ENCODE results near the gene NLGN2.
A peak's percentile ranks its signal among the peaks of the same experiment; 100 is the strongest.

Gene NLGN2

DNA sequence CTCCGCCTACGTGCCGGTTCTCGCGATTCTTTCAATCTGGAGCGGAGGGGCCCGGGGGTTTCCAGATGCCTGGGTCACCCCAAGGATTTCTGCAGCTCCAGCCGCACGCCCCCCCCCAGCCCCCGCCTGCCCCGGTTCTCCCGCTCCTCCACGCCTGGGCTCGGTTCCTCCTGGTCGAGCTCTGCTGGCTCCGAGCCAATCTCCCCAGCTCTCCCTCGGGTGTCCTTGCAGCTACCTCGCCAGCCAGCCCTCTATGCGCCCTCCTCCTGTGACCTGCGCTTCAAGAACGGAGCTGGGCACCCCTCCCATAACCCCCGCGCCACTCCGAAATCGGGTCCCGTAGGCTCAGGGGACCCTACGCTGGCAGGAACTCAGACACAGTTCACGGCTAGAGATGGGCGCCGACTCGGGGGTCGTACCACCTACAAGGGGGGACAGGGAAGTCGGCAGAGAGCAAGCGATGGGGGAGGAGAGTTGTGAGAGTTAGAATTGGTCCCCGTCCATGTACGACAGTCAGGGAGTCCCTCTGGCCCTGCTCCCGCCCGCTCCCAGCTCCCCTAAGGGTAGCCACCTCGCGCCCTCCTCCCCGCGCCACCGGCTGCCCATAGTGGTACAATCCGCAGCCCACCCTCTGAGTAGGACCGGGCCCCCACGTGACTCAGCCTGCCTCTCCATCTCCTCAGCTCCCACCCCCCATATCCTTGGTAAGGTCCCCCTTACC lies 32.6 kb downstream of the NLGN2 start:
- TF ChIP-seq, protein P1, sequence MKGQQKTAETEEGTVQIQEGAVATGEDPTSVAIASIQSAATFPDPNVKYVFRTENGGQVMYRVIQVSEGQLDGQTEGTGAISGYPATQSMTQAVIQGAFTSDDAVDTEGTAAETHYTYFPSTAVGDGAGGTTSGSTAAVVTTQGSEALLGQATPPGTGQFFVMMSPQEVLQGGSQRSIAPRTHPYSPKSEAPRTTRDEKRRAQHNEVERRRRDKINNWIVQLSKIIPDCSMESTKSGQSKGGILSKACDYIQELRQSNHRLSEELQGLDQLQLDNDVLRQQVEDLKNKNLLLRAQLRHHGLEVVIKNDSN (IDR thresholded peaks at IDR 0.05) = peak; percentile 17; the same call in 1 of the 2 replicates
- peak; percentile 82 for TF ChIP-seq NFIC (IDR thresholded peaks at IDR 0.05)
- no peak for TF ChIP-seq EGR1 (IDR thresholded peaks at IDR 0.05)

DNA sequence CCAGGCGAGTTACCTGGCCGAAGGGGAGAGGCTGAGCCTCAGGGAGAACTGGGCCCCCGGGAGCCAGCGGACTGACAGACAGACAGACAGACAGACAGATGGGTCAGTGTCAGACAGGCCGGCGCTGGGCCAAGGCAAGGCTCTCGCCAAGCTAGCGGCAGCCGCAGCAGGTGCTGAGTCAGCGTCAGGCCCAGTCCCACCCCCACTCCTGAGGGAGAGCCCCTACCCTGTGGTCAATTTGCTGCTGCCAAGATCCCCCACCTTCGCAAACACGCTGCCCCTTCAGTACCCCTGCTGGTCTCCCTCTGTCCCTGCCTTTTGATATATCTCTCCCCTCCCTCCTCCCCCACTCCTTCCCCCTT lies 33.2 kb downstream of the NLGN2 start:
- TF ChIP-seq FOXM1 (IDR thresholded peaks at IDR 0.05; ENCODE audit: borderline replicate concordance, low read depth) (no peak), ZBTB7A (IDR thresholded peaks at IDR 0.05; ENCODE audit: low read depth) (no peak), TAF1 (IDR thresholded peaks at IDR 0.05; ENCODE audit: low read depth) (no peak), EGR1 (IDR thresholded peaks at IDR 0.05) (no peak)
- TF ChIP-seq, protein P1 (IDR thresholded peaks at IDR 0.05) = no peak

DNA sequence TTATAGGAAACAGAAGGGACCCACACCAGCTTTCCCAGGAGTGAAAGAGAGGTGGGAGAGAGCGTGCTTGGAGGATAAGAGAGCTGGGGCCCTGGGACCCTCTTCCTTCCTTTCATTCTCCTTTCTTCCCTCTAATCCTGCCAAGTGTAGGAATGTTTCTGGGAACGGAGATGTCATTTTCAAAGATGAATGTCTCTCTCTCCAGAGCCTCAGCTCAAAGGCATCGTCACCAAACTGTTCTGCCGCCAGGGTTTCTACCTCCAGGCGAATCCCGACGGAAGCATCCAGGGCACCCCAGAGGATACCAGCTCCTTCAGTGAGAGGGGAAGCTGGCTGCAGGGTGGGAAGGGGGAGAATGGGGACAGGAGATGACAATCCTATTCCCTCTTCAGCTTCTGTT lies 33.6 kb downstream of the NLGN2 start:
- TF ChIP-seq CEBPB (IDR thresholded peaks at IDR 0.05) (no peak), CREB1 (IDR thresholded peaks at IDR 0.05; ENCODE audit: low read depth) (no peak), RAD21 (IDR thresholded peaks at IDR 0.05; ENCODE audit: low read depth) (no peak), FOXM1 (IDR thresholded peaks at IDR 0.05; ENCODE audit: borderline replicate concordance, low read depth) (no peak), TCF12 (IDR thresholded peaks at IDR 0.05; ENCODE audit: low read depth) (no peak), ZBTB7A (IDR thresholded peaks at IDR 0.05; ENCODE audit: low read depth) (no peak), EP300 (IDR thresholded peaks at IDR 0.05; ENCODE audit: borderline replicate concordance) (no peak), YY1 (IDR thresholded peaks at IDR 0.05; ENCODE audit: low read depth) (no peak), TEAD4 (IDR thresholded peaks at IDR 0.05) (no peak), EGR1 (IDR thresholded peaks at IDR 0.05) (no peak), TAF1 (IDR thresholded peaks at IDR 0.05; ENCODE audit: low read depth) (no peak), NFIC (IDR thresholded peaks at IDR 0.05) (no peak)
- TF ChIP-seq, protein P2, sequence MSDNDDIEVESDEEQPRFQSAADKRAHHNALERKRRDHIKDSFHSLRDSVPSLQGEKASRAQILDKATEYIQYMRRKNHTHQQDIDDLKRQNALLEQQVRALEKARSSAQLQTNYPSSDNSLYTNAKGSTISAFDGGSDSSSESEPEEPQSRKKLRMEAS (IDR thresholded peaks at IDR 0.05) = no peak
- TF ChIP-seq, protein P1 (IDR thresholded peaks at IDR 0.05) = no peak
- TF ChIP-seq, protein P3, sequence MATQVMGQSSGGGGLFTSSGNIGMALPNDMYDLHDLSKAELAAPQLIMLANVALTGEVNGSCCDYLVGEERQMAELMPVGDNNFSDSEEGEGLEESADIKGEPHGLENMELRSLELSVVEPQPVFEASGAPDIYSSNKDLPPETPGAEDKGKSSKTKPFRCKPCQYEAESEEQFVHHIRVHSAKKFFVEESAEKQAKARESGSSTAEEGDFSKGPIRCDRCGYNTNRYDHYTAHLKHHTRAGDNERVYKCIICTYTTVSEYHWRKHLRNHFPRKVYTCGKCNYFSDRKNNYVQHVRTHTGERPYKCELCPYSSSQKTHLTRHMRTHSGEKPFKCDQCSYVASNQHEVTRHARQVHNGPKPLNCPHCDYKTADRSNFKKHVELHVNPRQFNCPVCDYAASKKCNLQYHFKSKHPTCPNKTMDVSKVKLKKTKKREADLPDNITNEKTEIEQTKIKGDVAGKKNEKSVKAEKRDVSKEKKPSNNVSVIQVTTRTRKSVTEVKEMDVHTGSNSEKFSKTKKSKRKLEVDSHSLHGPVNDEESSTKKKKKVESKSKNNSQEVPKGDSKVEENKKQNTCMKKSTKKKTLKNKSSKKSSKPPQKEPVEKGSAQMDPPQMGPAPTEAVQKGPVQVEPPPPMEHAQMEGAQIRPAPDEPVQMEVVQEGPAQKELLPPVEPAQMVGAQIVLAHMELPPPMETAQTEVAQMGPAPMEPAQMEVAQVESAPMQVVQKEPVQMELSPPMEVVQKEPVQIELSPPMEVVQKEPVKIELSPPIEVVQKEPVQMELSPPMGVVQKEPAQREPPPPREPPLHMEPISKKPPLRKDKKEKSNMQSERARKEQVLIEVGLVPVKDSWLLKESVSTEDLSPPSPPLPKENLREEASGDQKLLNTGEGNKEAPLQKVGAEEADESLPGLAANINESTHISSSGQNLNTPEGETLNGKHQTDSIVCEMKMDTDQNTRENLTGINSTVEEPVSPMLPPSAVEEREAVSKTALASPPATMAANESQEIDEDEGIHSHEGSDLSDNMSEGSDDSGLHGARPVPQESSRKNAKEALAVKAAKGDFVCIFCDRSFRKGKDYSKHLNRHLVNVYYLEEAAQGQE (IDR thresholded peaks at IDR 0.05; ENCODE audit: low read depth) = no peak

DNA sequence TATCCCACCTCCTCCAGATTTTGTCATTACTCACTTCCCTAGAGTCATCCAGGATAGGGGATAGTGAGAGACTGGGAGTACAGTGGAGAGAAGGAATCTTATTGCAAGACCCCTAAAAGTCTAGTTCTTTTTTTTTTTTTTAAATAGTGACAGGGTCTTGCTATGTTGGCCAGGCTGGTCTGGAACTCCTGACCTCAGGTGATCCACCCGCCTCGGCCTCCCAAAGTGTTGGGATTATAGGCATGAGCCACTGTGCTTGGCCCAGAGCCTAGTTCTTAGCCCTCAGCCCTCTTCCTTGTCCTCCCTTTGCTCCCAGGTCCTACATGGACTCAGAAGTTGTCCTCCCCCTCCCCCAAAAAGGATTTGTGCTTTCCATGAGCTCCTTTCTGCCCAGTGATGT lies 34.5 kb downstream of the NLGN2 start:
- TF ChIP-seq NFIC (IDR thresholded peaks at IDR 0.05) = no peak
- no peak for TF ChIP-seq EGR1 (IDR thresholded peaks at IDR 0.05)
- TF ChIP-seq, protein P2 (IDR thresholded peaks at IDR 0.05) = no peak
- TF ChIP-seq, protein P1 (IDR thresholded peaks at IDR 0.05) = no peak
- TF ChIP-seq ZBTB7A (IDR thresholded peaks at IDR 0.05; ENCODE audit: low read depth) = no peak
- no peak for TF ChIP-seq YY1 (IDR thresholded peaks at IDR 0.05; ENCODE audit: low read depth)
- no peak for TF ChIP-seq FOXM1 (IDR thresholded peaks at IDR 0.05; ENCODE audit: borderline replicate concordance, low read depth)
- no peak for TF ChIP-seq EP300 (IDR thresholded peaks at IDR 0.05; ENCODE audit: borderline replicate concordance)

DNA sequence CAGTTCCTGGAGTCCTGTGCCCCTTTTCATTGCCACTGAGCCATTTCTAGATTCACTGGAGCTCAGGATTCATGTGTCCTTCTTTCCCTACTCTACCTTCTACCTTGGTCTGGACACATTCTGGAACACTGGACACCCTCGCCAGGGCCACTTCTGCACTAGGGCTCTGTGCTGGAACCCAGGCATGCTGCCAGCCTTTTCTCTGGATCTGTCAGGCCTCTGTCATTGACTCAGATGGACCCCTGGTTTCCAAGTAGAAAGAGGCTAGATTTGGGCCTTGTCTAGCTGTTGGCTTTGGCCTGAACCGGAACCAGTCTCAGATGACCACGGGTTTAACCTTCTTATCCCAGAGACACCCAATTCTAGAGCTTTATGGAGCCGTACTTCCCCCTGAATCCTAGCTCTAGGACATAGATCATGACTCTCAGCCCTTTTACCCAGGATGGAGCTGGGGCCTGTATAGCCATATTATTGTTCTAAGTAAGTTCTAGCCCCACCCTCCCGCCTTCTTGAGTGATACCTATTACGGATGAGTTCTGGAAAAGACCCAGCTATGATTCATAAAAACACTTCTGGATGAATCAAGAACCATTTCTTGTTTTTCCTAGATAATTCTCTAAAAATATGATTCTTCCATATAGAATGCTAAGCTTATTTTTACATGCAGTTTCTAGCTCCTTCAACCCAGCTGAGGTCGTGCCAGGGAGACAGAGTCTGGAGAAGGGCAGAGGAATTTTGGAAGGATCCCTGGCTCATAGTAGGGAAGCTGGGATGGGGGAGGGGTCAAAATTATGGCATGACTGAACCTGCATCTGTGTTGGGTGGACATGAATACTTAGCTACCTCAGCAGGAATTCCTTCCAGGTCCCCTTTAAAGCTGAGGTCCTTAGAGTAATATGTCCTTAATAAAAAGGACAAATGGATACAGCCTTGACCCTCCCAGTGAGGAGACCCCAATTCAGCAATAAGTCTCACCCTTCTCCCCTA lies 36.1 kb downstream of the NLGN2 start:
- TF ChIP-seq EP300 (IDR thresholded peaks at IDR 0.05; ENCODE audit: borderline replicate concordance) = no peak
- TF ChIP-seq FOXM1 (IDR thresholded peaks at IDR 0.05; ENCODE audit: borderline replicate concordance, low read depth) = no peak
- TF ChIP-seq, protein P1 (IDR thresholded peaks at IDR 0.05) = no peak
- TF ChIP-seq ZBTB7A (IDR thresholded peaks at IDR 0.05; ENCODE audit: low read depth) = no peak
- no peak for TF ChIP-seq TAF1 (IDR thresholded peaks at IDR 0.05; ENCODE audit: low read depth)
- TF ChIP-seq EGR1 (IDR thresholded peaks at IDR 0.05) = no peak
- no peak for TF ChIP-seq RAD21 (IDR thresholded peaks at IDR 0.05; ENCODE audit: low read depth)
- no peak for TF ChIP-seq NFIC (IDR thresholded peaks at IDR 0.05)
- TF ChIP-seq CREB1 (IDR thresholded peaks at IDR 0.05; ENCODE audit: low read depth) = no peak
- no peak for TF ChIP-seq CEBPB (IDR thresholded peaks at IDR 0.05)
- no peak for TF ChIP-seq TEAD4 (IDR thresholded peaks at IDR 0.05)
- TF ChIP-seq TCF12 (IDR thresholded peaks at IDR 0.05; ENCODE audit: low read depth) = no peak
- no peak for TF ChIP-seq YY1 (IDR thresholded peaks at IDR 0.05; ENCODE audit: low read depth)
